ENCODE measurements around the gene BICRAL.

DNA sequence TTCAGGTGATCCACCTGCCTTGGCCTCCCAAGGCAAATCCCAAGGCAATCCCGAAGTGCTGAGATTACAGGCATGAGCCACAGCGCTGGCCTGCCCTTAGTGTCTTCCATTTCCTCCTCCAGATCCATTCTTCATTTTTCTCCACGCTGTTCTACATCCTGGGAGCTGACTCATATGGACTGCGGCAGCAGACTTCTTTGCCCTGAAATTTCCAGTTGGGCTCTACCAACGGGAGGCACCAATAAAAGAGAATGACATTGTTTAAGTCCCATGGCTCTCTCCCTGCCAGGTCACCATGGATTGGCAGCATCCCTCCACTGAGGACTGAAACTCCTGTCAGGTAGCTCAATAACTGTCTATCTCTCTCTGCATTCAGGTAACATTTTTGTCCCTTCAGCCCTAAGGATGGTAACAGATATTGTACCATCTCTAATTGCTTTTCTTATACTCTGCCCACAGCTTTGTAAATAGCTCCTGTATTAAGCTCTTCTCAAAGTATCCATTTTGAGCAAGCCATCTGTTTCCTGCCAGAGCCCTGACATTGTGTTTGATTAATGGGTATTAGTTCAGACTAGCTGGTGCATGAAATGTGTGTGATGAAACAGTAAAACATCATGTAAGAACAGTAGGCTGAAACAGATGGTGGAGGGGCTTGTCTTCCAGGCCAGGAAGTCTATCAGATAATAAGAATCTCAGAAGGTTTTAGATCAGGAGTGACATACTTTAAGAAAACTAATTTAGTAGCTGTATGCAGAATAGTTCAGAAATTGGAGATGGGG lies 39.5 kb upstream of the BICRAL start:
- TF ChIP-seq, protein P1, sequence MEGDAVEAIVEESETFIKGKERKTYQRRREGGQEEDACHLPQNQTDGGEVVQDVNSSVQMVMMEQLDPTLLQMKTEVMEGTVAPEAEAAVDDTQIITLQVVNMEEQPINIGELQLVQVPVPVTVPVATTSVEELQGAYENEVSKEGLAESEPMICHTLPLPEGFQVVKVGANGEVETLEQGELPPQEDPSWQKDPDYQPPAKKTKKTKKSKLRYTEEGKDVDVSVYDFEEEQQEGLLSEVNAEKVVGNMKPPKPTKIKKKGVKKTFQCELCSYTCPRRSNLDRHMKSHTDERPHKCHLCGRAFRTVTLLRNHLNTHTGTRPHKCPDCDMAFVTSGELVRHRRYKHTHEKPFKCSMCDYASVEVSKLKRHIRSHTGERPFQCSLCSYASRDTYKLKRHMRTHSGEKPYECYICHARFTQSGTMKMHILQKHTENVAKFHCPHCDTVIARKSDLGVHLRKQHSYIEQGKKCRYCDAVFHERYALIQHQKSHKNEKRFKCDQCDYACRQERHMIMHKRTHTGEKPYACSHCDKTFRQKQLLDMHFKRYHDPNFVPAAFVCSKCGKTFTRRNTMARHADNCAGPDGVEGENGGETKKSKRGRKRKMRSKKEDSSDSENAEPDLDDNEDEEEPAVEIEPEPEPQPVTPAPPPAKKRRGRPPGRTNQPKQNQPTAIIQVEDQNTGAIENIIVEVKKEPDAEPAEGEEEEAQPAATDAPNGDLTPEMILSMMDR (conservative IDR thresholded peaks at IDR 0.05), result no peak
- no peak for TF ChIP-seq ZFX (IDR thresholded peaks at IDR 0.05)
